Measurements from ENCODE around the gene OPTC.

OPTC gene

DNA sequence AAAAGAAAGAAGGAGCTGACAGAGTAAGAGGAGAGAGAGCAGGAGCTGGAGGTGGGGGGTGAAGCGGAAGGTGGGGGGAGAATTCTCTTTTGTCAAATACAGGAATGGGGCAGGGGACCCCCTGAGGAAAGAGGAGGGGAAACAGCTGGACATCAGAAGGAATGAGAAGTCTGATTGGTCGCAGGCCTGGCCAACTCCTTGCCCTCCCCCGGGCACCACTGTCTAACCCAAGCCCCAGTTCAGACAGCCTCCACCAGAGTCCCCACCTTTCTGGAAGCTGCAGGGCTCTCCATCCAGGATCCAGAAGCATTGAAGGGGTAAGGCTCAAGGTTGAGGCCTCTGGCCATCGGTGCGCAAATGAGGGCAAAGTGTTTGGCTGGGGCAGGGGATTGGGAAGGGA, at the start of gene OPTC:
Gene OPTC (plus strand): TSS at position 253 of the 400 bp plus-strand sequence. CDS start 1,853 bp downstream, outside the sequence.
- Histone ChIP-seq H3K4me3 (ENCODE audit: low read depth, low read length) (no peak within 1 kb of the TSS), H3K4me1 (ENCODE audit: control insufficient read depth, insufficient read depth, low read length) (no peaks in the 10 kb centered on the region), H3K9me3 (ENCODE audit: control insufficient read depth, insufficient read depth, low read depth, low read length) (no peaks in the 10 kb centered on the region), H3K36me3 (ENCODE audit: control insufficient read depth in 2 of 2, insufficient read depth in 1 of 2, low read length in 2 of 2) (no peaks in the 10 kb centered on the region), H3K27ac (ENCODE audit: extremely low read depth, low read depth, low read length) (no peak within 1 kb of the TSS)
- CTCF ChIA-PET = interaction anchor here (1.0 to 1.8 kb wide), 4 partner anchors 10 to 227 kb away, joined by 3 to 10 read pairs (median 7); no protein-coding TSS in a partner anchor
- POLR2A ChIA-PET = no interaction called here
- TF ChIP-seq ZFP41 (tag by site-specific recombination; IDR thresholded peaks at IDR 0.05; ENCODE audit: borderline replicate concordance) = no peak

- CTCF ChIA-PET = interaction anchor here (1.3 kb wide), 1 partner anchor 177 kb away, joined by 3 read pairs; no protein-coding TSS in a partner anchor
- H3K4me3 ChIP-seq (ENCODE audit: low read depth, low read length) = no peak overlapping the region
- H3K9me3 ChIP-seq (ENCODE audit: control insufficient read depth, insufficient read depth, low read depth, low read length) = no peaks in the 10 kb centered on the region
- POLR2A ChIA-PET = no interaction called here
- H3K4me1 ChIP-seq (ENCODE audit: control insufficient read depth, insufficient read depth, low read length) = no peaks in the 10 kb centered on the region
- no peak overlapping the region for H3K27ac ChIP-seq (ENCODE audit: extremely low read depth, low read depth, low read length)
- H3K36me3 ChIP-seq (ENCODE audit: control insufficient read depth in 2 of 2, insufficient read depth in 1 of 2, low read length in 2 of 2) = no peaks in the 10 kb centered on the region
- TF ChIP-seq ZNF121 (tag by site-specific recombination; IDR thresholded peaks at IDR 0.05) (no peak), ZNF426 (tag by site-specific recombination; IDR thresholded peaks at IDR 0.05) (no peak), ZNF362 (tag by site-specific recombination; IDR thresholded peaks at IDR 0.05) (no peak), ZNF777 (tag by site-specific recombination; IDR thresholded peaks at IDR 0.05; ENCODE audit: borderline replicate concordance) (no peak), GLIS2 (tag by site-specific recombination; IDR thresholded peaks at IDR 0.05) (no peak), ZNF701 (tag by site-specific recombination; IDR thresholded peaks at IDR 0.05) (no peak), ZNF488 (tag by site-specific recombination; IDR thresholded peaks at IDR 0.05) (no peak), ZNF248 (tag by site-specific recombination; IDR thresholded peaks at IDR 0.05) (no peak), PRDM10 (tag by site-specific recombination; IDR thresholded peaks at IDR 0.05) (no peak), SALL2 (tag by site-specific recombination; IDR thresholded peaks at IDR 0.05; ENCODE audit: borderline replicate concordance) (no peak), ZSCAN5A (tag by site-specific recombination; IDR thresholded peaks at IDR 0.05) (no peak), ZNF529 (tag by site-specific recombination; IDR thresholded peaks at IDR 0.05; ENCODE audit: insufficient replicate concordance) (no peak), AEBP2 (tag by site-specific recombination; IDR thresholded peaks at IDR 0.05; ENCODE audit: borderline replicate concordance) (no peak), PRDM1 (tag by site-specific recombination; IDR thresholded peaks at IDR 0.05) (no peak), SP2 (tag by site-specific recombination; IDR thresholded peaks at IDR 0.05) (no peak), IKZF3 (tag by site-specific recombination; IDR thresholded peaks at IDR 0.05) (no peak), KLF8 (tag by site-specific recombination; IDR thresholded peaks at IDR 0.05) (no peak)
- TF ChIP-seq, protein P1, sequence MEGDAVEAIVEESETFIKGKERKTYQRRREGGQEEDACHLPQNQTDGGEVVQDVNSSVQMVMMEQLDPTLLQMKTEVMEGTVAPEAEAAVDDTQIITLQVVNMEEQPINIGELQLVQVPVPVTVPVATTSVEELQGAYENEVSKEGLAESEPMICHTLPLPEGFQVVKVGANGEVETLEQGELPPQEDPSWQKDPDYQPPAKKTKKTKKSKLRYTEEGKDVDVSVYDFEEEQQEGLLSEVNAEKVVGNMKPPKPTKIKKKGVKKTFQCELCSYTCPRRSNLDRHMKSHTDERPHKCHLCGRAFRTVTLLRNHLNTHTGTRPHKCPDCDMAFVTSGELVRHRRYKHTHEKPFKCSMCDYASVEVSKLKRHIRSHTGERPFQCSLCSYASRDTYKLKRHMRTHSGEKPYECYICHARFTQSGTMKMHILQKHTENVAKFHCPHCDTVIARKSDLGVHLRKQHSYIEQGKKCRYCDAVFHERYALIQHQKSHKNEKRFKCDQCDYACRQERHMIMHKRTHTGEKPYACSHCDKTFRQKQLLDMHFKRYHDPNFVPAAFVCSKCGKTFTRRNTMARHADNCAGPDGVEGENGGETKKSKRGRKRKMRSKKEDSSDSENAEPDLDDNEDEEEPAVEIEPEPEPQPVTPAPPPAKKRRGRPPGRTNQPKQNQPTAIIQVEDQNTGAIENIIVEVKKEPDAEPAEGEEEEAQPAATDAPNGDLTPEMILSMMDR (tag by site-specific recombination; IDR thresholded peaks at IDR 0.05) = no peak
Measured at GRCh38 chr1:203444171-203444576, 49.8 kb upstream of the OPTC start.
